ENCODE data around the gene MRAS. TPM values are rescaled to one million over a fixed set of nuclear protein-coding genes. Genes with fewer than 3 reads are reported as not detected.

MRAS gene
- total RNA-seq, 1 experiment from 2014 or later: 2.3 TPM

DNA sequence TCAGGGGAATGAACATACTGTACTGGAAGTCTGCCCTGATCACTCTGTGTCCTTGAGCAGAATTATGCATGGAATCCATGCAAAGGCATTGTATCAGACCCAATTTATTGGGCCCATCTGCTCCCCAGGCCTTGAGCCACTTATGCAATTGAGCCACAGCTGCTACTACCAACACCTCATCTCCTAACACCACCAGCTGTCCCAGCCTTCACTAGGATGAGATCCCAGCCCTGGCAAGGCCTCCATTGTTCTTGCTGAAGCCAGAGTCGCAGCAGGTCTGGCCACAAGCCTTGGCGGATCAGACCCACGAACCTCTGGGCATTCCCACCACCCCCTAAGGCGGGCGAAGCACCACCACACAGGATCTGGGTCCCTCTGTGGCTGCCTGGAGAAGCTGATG, 9.6 kb upstream of the MRAS start:
- DNase-seq (ENCODE audit: low read depth): no peak

DNA sequence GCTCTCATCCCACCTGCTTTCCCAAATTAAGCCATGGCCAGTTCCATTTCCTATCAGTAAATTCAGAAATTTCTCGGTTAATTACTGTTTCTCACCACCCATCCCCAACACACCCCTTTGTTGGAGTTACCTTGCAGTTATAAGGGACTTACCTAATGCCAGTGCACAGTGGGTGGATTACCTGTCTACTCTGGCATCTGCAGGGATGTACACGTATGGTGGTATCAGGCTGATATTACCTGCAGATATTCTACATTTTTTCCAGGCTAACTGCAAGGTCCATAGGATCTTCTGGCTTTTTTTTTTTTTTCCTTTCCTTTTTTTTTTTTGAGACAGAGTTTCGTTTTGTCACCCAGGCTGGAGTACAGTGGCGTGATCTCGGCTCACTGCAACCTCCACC, 7.9 kb upstream of the MRAS start:
- no peak for DNase-seq (ENCODE audit: low read depth)

DNA sequence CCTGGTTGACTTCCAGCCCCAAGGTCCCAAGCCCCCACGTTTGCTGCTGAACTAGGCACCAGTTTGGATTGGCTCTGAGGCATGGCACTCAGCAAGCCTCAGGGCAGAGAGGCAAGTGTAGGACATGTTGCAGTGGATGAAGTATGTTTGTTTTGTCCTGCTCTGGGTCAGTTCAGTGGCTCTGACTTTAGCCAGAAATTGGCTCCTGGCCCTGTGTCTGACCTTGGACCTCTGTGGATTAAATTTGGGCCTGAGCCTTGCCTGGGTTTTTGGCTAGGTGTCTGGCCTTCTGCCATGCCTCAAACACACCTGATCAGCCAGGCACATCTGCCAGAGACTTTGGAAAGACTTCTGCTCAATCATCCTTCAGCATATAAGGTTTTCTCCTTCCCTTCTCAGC, 3.6 kb upstream of the MRAS start:
- no peak for DNase-seq (ENCODE audit: low read depth)

DNA sequence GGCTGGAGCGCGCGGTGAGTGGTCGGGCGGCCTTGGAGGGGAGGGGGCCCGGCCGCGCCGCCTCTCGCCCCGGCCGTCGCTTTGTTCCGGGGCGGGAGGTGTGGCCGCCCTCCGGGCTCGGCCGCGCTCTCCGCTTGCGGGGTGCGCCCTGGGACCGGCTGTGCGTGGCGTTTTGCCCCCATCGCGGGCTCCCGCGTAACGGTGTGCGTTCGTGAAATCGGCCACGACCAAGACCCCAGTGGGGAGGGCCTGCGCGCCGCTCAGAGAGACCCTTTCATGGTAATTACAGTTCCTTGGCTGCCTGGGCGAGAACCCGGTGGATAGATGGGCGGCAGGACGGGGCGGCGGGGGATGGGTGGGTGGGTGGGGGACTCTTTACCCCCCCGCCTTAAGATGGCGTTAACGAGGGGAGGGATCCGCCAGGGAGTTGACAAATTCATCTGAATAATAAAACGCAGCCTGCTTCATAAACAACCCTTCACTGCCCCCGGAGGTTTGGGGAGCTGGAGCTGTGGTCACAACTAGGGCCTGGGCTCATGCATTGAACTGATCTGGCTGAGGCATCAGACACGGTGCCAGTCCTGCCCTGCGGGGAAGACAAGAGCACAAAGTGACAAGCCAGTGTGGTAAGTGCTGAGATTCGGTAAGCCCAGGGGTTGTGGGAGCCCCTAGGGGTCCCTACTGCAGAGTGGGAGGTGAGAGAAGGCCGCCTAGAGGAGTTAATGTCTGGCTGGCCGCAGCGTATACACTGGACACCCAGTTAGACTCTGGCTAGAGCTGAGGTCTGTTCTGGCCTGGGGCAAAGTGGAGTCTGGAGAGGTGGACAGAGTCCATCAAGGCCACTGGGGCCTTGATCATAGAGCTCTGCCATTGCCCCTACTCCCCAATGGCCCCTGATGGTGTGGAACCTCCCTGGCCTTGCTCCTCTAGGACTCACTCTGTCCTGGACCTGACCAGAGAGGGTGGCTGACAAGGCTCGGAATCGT, 668 bp downstream of the MRAS start:
- DNase-seq (ENCODE audit: low read depth): no peak

DNA sequence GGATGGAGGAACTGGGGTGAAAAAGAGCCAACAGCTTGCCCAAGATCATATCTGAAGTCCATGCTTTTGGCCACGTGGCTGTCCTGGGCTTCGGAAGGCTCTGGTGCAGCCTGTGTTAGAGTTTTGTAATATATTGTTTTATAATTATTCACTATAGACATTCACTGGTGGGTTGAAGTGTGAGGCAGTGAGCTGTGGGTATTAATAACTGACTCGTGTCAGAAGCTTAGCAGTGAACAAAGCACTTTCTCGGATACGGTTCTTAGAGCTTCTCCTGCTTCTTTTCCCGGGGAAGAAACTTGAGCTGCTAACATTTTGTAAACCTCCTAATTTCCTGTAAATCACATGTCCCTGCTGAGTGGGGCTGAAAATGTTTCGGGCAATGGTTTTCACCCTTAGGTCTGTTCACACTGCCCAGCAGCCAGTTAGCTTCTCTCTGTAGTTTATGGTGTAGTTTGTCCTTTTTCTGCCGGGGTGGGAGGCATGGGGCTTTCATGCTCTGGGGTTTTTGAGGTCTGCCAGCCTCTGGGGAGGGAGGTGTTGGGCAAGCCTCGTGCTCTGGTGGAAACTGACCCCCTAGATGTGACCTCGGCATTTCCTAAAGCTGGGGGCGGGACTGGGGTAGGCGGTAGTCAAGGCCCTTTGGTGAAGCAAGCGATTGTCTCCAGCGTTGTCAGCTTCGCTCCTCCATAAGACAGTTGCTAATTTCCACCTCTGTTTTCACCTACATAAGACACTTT, 1.7 kb downstream of the MRAS start:
- DNase-seq (ENCODE audit: low read depth): no peak

DNA sequence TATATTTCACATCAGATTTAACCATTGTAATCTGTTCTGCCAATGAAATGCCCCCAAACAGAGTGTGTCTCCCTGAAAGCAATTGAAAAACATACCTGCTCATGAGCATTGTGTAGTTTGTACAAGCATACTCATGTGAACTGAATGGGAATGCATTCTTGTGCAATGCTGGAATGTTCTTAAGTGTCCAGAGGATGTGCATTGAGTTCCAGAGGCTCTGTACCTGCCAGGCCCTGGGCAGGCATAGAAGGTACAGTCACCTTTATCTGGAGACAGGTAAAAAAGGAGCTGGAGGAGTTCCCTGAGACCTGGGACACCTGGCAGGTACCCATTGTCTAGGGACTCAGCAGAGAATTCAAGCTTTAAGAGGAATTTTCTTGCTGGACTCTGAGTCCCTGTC, 2.8 kb downstream of the MRAS start:
- DNase-seq (ENCODE audit: low read depth): no peak

DNA sequence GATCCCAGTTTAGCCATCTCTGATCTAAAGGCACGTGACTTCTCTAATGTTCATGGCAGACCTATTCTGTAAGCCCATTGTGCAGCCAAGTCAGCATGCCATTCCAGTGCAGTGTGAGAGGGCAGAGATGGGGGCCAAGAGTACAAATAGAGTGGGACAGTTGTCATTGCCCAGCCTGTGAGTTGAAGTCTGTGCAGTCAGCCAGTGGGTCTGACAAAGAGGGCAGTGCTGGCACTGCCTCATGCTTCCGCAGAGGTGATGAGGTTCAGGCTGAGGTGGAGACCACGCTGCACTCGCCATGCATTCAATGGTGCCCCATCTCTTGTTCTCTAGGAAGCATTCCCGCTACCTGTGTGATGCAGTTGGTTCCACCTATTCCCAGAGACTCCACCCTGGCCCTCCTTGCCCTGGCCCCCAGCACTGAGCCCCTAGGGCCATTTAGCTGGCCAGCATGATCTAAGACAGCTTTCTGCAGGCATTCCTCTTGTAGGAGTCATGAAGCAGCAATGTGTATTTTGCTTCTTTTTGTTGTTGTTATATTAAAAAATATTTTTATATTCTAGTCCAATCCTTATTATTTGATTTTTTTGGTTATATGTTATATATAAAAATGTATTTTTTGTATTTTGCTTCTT, 3.7 kb downstream of the MRAS start:
- DNase-seq (ENCODE audit: low read depth): no peak

DNA sequence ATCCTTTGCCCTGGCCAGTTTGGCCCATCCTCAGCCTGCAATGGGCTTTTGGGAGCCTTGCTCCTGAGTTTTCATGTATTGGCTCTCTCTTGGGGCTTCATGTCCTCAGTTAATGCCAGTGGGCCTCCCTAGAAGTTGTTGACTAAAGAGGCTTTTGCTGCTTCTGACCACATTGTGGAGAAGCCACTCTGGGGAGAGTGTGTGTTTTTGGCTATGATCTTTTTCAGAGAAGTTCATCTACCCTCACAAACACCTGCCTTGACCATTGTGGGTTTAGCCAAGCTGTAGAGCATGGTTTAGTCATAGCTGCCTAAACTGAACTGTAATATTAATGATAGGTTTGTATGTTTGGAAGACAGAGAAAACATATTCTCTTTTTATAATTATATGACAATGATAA, 6.0 kb downstream of the MRAS start:
- DNase-seq (ENCODE audit: low read depth): no peak

DNA sequence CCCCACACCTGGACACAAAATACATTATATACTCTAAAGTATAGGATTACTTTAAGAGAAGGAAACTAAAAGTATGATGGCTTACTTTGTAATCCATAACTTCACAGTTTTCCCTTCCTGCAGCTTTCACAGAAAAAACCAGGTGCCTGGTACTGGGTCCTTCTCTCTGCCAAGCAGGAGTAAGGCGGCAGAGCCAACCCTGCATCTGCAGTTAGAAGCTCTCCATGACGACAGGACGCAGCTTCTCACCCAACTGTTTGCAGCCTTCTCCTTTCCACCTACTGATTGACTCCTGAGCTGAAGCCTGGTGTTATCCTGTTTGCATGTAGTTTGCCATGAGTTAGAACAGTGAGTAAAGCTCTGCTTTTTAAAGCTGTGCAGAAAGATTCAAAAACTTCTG, 6.7 kb downstream of the MRAS start:
- DNase-seq (ENCODE audit: low read depth): no peak

DNA sequence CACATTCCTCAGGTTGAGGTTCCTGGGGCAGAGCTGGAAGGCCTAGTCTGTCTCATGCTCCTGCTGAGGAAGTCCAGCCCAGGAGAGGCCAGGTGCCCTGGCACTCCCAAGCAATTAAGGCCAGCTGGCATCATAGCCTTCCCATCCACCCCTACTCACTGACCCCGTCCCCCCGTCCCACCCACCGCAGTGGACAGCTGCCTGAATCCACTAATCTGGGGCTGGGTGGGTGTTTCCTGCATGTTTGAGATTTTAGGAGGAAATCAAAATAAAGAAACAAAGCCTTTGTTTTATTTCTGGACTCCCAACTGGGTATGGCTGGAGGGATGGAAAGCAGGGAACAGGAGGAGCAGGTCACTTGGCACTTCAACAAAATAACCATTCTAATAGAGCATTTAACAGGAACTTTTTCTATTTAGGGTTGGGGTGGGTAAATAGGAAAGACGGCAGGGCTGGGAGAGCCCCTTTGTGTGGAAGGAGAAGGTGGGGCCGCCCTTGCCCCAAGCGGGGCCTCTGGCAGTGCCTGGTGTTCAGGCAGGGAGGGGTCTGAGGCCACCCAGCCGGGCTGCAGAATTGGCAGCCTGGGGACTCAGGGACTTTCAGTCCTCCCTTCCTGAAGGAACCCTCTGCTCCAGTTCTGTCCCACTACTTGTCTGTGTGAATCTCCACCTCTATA, 8.5 kb downstream of the MRAS start:
- DNase-seq (ENCODE audit: low read depth): no peak

DNA sequence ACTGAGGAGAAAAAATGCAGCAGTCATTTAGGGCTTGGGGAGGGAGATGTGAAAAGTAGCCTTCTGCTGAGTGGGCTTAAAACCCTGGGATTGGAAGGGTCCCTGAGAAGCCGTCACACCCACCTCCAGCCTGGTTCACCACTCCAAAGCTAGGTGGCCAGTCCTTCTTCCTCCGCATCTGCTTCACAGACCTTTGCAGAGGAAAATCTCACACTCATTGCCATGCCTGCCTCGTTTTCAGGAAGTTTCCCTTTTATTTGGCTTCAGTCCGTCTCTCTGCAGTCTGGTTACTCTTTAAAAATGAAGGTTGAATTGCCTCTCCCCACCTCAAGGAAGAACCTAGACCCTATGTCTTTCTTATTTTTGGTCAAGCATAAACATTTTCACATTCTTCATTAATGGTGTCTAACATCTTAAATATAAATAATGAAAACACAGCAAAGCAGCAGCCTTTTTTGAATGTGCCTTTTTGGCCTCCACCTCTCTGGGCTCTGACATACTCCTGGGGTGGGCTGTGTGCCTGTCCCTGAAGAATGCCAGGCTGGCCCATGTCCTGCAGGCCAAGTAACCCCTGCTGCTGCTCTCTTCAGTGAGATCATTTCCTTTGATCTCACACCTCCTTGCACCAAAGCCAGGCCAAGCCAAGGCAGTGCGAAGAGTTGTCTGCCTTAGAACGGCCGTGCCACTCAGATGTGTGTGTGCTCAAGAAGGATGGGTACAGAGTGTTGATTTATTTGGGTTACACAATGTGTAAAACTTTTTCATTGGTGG, 11.0 kb downstream of the MRAS start:
- no peak for DNase-seq (ENCODE audit: low read depth)

DNA sequence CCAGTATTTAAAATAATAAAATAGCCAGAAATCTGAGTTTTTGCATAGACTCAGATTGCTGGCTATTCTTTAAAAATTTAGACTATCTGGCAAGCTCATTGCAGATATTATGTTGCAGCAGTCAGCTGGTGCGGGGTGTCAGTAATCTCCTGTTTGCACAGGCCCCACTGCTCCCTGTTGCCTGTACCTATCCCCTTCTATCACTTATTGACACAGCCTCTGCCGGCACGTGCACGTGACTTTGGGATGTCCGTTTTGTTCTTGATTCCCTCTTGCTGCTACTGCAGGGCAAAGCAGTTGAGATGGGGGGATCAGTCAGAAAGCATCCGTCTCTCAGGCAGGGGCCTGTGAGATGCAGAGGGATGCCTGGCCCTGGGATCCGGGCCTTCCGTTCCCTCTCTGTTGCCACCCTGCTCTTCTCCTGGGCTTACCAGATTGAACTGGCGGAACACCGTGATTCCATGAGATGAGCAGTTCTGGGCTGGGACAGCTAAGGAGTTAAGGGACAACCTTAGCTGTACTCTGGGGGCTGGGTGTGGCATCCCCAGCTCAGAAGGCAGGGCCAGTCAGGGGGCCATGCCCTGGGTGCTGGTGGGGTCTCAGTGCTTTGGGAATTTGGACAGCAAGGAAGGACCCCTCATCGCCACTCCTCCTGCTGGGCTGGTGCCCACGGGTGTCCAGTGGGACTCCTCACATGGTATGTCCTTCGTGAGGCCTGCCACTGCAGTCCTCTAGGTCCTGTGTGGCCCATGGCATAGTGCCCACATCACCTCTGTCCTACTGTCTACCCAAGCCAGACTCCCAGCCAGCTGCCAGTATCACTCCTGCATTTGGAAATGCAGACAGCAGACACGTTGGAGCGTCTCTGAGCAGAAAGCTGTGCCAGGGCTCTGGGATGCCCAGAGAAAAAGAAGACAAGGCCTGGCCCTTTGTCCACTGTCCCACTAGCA, 11.8 kb downstream of the MRAS start:
- DNase-seq (ENCODE audit: low read depth): no peak

DNA sequence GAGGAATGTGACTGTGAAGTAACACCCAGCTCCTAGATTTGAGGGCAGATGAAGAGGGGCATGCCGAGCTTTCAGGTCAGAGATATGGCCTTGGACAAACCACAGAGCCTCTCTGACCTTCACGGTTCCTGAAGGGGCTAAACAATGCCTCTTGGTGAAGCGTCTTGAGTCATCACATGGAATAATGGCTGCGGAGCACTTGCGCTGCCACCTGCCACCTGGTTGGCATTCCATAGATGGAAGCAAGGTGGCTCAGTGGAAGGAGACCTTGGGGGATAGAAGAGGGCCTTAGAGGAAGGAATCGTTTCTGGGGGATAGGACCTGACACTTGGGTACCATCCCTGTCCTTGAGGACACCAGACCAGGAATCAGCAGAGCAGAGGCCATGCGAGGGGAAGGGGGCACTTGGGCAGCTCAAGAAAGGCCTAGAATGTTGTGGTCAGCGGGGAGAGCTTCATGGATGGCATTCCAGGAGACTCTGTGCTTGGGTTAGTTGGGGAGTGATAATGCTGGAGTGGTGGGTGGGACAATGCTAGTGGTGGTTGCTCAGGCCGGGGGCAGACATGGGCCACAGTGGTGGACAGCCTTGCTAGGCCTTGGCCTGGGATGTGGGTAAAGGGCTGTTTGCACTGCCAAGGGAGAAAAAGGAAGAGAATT, 12.6 kb downstream of the MRAS start:
- no peak for DNase-seq (ENCODE audit: low read depth)

DNA sequence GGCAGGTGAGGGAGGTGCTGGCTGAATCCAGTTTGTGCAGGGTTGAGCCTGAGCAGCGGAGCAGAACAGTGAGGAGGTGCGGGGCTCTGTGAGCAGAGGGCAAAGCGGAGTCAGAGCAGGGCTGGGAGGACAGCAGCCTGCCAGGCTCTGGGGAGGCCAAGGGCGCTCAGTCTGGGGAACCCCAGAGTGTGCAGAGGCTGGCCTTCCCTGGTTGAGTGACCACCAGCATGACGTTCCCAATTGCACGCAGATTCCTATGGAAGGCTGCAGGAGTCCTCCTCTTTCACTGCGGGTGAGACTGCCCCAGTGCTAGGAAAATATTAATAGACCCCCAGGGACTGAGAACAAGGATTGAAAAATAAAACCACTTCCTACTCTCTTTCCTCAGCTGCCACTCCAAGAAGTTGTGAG, 13.2 kb downstream of the MRAS start:
- no peak for DNase-seq (ENCODE audit: low read depth)

DNA sequence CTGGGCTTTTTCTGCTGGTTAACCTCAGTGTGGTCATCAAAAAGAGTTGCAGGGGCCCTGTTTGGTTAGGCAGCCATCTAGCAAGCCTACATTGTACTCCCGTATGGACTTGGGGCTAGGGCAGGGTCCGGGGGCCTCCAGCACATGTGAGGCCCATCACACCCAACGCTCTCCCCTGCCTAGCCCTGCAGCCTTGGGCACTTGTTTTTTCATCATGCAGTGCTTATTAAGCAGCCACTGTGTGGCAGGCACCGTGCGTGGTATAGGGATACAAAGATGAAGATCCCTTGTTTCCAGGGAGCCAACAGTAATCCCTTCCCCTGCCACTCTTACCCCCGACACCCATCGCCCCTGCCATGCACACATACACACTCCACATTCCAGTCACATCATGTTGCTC, 14.2 kb downstream of the MRAS start:
- no peak for DNase-seq (ENCODE audit: low read depth)

DNA sequence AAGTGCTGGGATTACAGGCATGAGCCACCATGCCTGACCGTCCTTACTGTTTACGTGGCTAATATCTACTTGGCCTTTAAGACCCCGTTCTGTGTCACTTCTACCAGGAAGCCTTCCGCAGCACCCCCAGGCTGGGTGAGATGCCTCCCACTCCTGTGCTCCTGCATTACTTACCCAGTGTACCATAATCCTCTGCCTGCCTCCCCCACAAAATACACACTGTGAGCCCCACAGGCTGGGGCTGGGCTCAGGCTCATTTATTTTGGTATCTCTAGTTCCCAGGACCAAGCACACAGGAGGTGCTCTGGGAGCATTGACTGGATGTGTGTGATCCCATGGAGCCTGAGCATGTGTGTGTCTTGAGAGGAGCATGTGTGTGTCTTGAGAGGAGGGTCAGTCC, 14.9 kb downstream of the MRAS start:
- no peak for DNase-seq (ENCODE audit: low read depth)

DNA sequence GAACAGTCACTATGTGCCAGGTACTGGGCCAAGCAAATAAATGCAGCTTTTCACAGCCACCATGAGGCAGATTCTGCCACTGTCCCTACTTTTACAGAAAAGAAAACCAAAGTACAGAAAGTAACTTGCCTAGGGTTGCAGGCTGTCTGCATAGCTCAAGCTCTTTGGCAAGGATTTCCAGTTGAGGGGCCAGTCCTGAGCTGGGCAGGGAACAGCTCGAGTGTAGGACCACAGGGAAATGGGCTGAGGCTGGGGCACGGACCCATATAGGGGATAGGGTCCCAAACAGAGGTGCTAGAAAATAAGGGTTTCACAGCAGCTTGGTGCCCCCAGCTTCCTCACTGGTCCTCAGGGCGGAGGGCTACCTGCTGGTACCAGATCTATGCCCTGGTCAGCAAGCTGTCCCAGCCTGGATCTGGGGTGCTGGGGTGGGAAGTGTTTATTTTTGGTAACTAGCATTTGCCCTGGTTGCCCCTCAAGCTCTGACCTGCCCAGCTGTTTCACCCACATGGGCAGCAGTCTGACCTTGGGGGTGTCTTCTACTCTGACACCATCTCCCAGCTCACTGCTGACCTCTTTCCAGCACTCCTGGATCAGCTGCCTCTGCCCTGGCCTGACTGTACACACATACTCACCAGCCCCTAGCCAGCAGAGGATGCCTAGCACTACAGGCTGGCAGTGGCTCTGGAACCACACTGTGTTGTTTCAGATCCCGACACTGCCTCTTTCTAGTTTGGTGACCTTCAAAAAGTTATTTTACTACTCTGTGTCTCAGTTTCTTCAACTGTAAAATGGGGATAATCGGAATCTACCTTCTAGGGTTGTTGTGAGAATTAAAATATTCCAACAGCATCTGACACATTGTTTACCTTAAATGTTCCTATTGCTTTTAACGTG, 16.2 kb downstream of the MRAS start:
- no peak for DNase-seq (ENCODE audit: low read depth)

DNA sequence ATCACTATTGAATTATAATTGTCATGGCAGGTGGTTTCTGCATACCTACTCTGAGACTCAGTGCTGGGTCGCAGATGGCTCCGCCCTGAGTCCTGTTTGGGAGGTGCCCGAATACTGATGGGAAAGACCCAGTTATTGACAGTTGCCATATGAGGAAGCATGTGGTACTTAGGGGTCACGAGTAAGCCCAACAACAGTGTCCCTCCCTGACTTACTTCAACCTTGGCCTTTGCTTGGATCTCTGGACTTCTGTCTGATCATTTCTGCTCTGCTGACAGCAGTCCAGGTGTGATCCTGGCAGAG, 16.8 kb downstream of the MRAS start:
- DNase-seq (ENCODE audit: low read depth): no peak
